Psoas muscle (tissue), 8 donors: Measurements from ENCODE around the gene CLASP1. TPM values are rescaled to one million over a fixed set of nuclear protein-coding genes. Genes with fewer than 3 reads are reported as not detected.

Source experiments
- ATAC-seq, 4 donors: fragments of 200-7000 bp; cut with Tn5 transposase; one replicate each; pipeline ENCODE4 v1.9.1; 2020; ENCODE audit warnings: moderate library complexity in 3 of 4, mild to moderate bottlenecking in 2 of 4
- DNase-seq, 2 donors: peaks; one replicate each; pipeline ENCODE4 v3.0.0-alpha.2; 2020
- H3K27ac ChIP-seq: fragments of 200-600 bp; one replicate; pipeline ENCODE4 v1.8.0; 2022
- H3K27me3 ChIP-seq, 3 donors: fragments of 200-600 bp in 1 of 3; one replicate each; pipeline versions ENCODE4 v1.6.1 to v1.8.0; 2013 to 2022; ENCODE audit warnings: low read length in 2 of 3, mild to moderate bottlenecking in 2 of 3, moderate library complexity in 1 of 3; ENCODE audit not compliant: insufficient read depth in 3 of 3
- H3K36me3 ChIP-seq, 2 donors: fragments of 200-600 bp in 1 of 2; one replicate each; pipeline versions ENCODE4 v1.6.1 to v1.8.0; 2013 to 2022; ENCODE audit warnings: low read depth in 1 of 2, mild to moderate bottlenecking in 1 of 2, moderate library complexity in 1 of 2; ENCODE audit not compliant: insufficient read depth in 1 of 2
- H3K4me1 ChIP-seq: fragments of 200-600 bp; one replicate; pipeline ENCODE4 v1.8.0; 2022
- H3K4me3 ChIP-seq: fragments of 200-600 bp; one replicate; pipeline ENCODE4 v1.8.0; 2022; ENCODE audit warnings: mild to moderate bottlenecking
- H3K9me3 ChIP-seq: fragments of 200-600 bp; one replicate; pipeline ENCODE4 v1.8.0; 2022
- CTCF ChIP-seq: fragments of 200-600 bp; IDR thresholded peaks from one replicate; pipeline ENCODE4 v1.8.0; 2022; ENCODE audit warnings: antibody characterized with exemption
- WGBS, 3 donors: extraction: QIAGEN DNeasy Blood & Tissue Kit; methylation state at CpG; one replicate each; pipeline versions ENCODE4 v1.1.6 to v1.1.7; 2013; 5-methylcytosine and 5-hydroxymethylcytosine counted together
- intact Hi-C, 2 donors: fragments of 100-400 bp; cut with DNase I; formaldehyde crosslinking; loops; one replicate each; pipeline versions ENCODE4 v1.11.0 to v1.14.2; 2022
- polyA plus RNA-seq, 3 donors: library from polyadenylated mRNA; stranded (reverse); fragments of 200-250 nt; gene quantifications; one replicate each; pipeline ENCODE4 v1.2.3, GENCODE V29; 2013
- total RNA-seq, 4 donors: library from RNA; stranded (reverse); fragmentation: NEBNext Ultra II Directional in 2 of 4; extraction: Animal tissue kit (Norgen Biotek cat#: 25700) in 2 of 4; gene quantifications; one replicate each; pipeline versions ENCODE4 v1.2.1 to v1.2.4, GENCODE V29; 2021 to 2023
- donor health status: healthy with polysubstance abuse.
- donor health status: DM: no; HTN: no; CAD: no; lungs with moderate emphysema.
- donor health status: Bipolar disorder and iron deficiency.
- donor health status: healthy.
- donor health status: DM: yes; HTN: yes; CAD: no.
- donor health status: DM: no; HTN: no; CAD: no.
- donor health status: DM: no; HTN: no; CAD: no.
- donor health status: DM: yes; HTN: yes; CAD: no.

CLASP1 gene
- total and polyA plus RNA-seq, 7 donors: 11.6 to 60.7 (median 38.8) TPM

- H3K36me3 ChIP-seq: peaks cover 2 to 67% of the 10 kb centered on the region in 2 donors
- H3K4me1 ChIP-seq: peaks cover 36% of the 10 kb centered on the region
- no peak for TF ChIP-seq CTCF
- peak in 1 of 2 donors; percentile 40 for DNase-seq
- WGBS, 3 donors: 29 to 44% (median 38%) methylated on average over 5 of the region's 5 CpGs
- intact Hi-C loops: no loop called here
- no peak overlapping the region for H3K4me3 ChIP-seq
- peak; percentile 67 to 81 (median 72) for ATAC-seq
- H3K27me3 ChIP-seq: no peaks in the 10 kb centered on the region
- no peaks in the 10 kb centered on the region for H3K9me3 ChIP-seq
- peak overlapping the region; percentile 63 for H3K27ac ChIP-seq
Observed at GRCh38 chr2:121363632-121364420, 285.4 kb downstream of the CLASP1 start.

GRCh38 chr2:121362774-121363173, 286.5 kb downstream of the CLASP1 start:
- TF ChIP-seq CTCF: no peak
- H3K9me3 ChIP-seq: no peaks in the 10 kb centered on the region
- ATAC-seq (no peak), DNase-seq (no peak)
- H3K4me1 ChIP-seq: peaks cover 36% of the 10 kb centered on the region
- no peak overlapping the region for H3K4me3 ChIP-seq
- 52 to 64% (median 61%) methylated on average over 4 of the region's 4 CpGs for WGBS, 3 donors
- H3K27me3 ChIP-seq: no peaks in the 10 kb centered on the region
- peaks cover 4 to 66% of the 10 kb centered on the region in 2 donors for H3K36me3 ChIP-seq
- intact Hi-C loops: no loop called here
- H3K27ac ChIP-seq: peak overlapping the region; percentile 63

GRCh38 chr2:121362226-121362625, 287.0 kb downstream of the CLASP1 start:
- WGBS, 3 donors: 57 to 73% (median 64%) methylated on average over 1 of the region's 1 CpG
- ATAC-seq: no peak
- H3K9me3 ChIP-seq: no peaks in the 10 kb centered on the region
- intact Hi-C loops: no loop called here
- no peak for TF ChIP-seq CTCF
- peaks cover 36% of the 10 kb centered on the region for H3K4me1 ChIP-seq
- H3K4me3 ChIP-seq: no peak overlapping the region
- no peak overlapping the region for H3K27ac ChIP-seq
- peaks cover 4 to 66% of the 10 kb centered on the region in 2 donors for H3K36me3 ChIP-seq
- DNase-seq: no peak
- H3K27me3 ChIP-seq: no peaks in the 10 kb centered on the region

- H3K36me3 ChIP-seq: peaks cover 4 to 55% of the 10 kb centered on the region in 2 donors
- no peak for TF ChIP-seq CTCF
Observed at GRCh38 chr2:121360566-121361300, 288.5 kb downstream of the CLASP1 start.

More at GRCh38 chr2:121360566-121361300, 288.5 kb downstream of the CLASP1 start:
- DNase-seq (peak; percentile 40 to 78), ATAC-seq (peak; percentile 46 to 76 (median 66))
- Histone ChIP-seq H3K4me1 (peaks cover 38% of the 10 kb centered on the region), H3K27me3 (no peaks in the 10 kb centered on the region), H3K9me3 (no peaks in the 10 kb centered on the region), H3K27ac (peak overlapping the region; percentile 64), H3K4me3 (no peak overlapping the region)
- intact Hi-C loops: no loop called here
- 40 to 69% (median 45%) methylated on average over 8 of the region's 8 CpGs for WGBS, 3 donors
